ENCODE measurements around the gene ST6GALNAC2. TPM values are rescaled to one million over a fixed set of nuclear protein-coding genes. Genes with fewer than 3 reads are reported as not detected.
"Not testable (repeated sequence)": the region's sequence is repeated elsewhere in the genome, so short reads cannot be mapped to it uniquely, and the experiment has no call there.

ST6GALNAC2 gene
- total RNA-seq, 1 donor from 2014 or later = 13.6 TPM

GRCh38 chr17:76528156-76528527, 57.5 kb downstream of the ST6GALNAC2 start:
- Histone ChIP-seq H3K4me3 (ENCODE audit: low read depth, low read length) (no peak overlapping the region), H3K36me3 (ENCODE audit: control insufficient read depth, insufficient read depth, low read length) (no peaks in the 10 kb centered on the region), H3K27me3 (ENCODE audit: control insufficient read depth, insufficient read depth, low read length) (no peaks in the 10 kb centered on the region)
- TF ChIP-seq CTCF (IDR thresholded peaks at IDR 0.05; ENCODE audit: insufficient read depth, low read length, poor library complexity, severe bottlenecking) = no peak
- no peak for DNase-seq (ENCODE audit: low read depth)

DNA sequence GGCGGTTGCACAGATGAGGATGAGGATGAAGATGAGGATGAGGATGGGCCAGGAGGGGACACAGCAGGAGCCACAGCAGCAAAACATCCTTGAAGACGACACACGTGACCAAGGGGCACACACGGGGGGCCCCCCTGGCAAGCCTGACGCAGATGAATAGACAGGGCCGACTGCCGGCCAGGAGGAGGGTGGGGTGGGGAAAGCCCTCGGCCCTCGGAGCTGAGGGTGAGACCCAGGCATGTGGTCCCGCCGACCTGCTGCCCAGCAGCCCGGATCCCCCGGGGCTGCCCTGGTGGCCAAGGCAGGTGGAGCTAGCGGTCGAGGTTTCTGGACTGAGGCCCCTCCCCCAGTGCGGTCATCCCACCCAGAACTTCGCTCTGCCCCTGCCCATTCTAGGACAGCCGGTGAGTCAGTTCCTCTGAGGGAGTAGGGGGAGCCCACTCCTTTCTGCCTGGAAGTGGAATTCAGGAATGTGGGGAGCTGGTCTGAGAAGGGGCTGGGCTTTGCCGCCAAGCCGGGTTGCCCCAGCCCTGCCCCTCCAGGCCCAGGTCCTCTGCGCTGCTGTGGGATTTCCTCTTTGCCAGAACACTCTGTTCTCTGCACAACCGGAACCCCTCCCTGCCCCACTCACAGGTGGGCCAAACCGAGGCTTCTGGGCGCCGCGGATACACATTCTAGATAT, 58.1 kb downstream of the ST6GALNAC2 start:
- peak; percentile 78 for DNase-seq (ENCODE audit: low read depth)
- H3K4me3 ChIP-seq (ENCODE audit: low read depth, low read length) = no peak overlapping the region
- H3K36me3 ChIP-seq (ENCODE audit: control insufficient read depth, insufficient read depth, low read length) = no peaks in the 10 kb centered on the region
- peak; percentile 22 for TF ChIP-seq CTCF (IDR thresholded peaks at IDR 0.05; ENCODE audit: insufficient read depth, low read length, poor library complexity, severe bottlenecking)
- H3K27me3 ChIP-seq (ENCODE audit: control insufficient read depth, insufficient read depth, low read length) = no peaks in the 10 kb centered on the region

GRCh38 chr17:76527016-76527415, 58.6 kb downstream of the ST6GALNAC2 start:
- H3K27me3 ChIP-seq (ENCODE audit: control insufficient read depth, insufficient read depth, low read length); DNase-seq (ENCODE audit: low read depth); H3K36me3 ChIP-seq (ENCODE audit: control insufficient read depth, insufficient read depth, low read length); H3K4me3 ChIP-seq (ENCODE audit: low read depth, low read length): not testable (repeated sequence)

- not testable (repeated sequence) for H3K4me3 ChIP-seq (ENCODE audit: low read depth, low read length); H3K27me3 ChIP-seq (ENCODE audit: control insufficient read depth, insufficient read depth, low read length); DNase-seq (ENCODE audit: low read depth); H3K36me3 ChIP-seq (ENCODE audit: control insufficient read depth, insufficient read depth, low read length)
These were observed 60.2 kb downstream of the ST6GALNAC2 start for GRCh38 chr17:76525513-76525833.

DNA sequence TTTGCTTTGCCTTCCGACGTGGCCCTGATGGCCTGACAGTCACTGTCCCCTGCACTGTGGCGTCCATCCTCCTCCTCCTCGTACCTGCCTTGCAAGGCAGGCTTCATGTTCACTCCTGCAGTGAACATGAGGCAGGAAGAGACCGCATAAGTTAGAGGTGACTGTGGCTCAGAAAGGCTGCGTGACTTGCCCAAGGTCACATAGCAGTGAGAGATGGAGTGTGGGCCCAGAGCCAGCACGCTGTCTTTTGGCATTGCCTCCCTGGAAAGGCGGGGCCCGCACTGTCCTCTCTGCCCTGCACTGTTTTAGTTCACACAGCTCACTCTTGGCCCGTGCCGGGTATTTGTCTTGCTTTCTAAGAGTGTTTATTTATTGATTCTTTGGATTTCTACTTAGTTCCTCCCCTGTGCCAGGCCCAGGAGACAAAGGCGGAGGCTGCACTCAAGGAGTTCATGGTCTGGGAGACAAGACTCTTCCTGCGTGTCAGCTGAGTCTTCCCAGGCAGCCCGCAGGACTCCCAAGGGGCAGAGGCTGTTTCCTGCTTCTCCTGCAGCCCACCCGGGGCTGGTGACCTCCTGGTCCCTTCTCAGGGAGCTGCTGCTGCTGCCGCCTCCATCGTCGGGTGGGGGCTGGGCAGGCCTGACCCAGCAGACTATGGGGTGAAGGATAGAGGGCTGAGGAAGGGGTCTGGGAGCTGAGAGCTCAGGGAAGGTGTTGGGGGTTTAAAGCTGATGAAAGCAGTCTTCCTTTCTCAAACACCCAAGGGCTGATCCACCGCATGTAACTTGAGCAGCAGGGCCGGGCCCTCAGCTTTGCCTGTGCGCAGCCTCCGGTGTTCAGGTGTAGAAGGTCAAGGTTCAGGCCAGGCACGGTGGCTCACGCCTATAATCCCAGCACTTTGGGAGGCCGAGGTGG, 60.8 kb downstream of the ST6GALNAC2 start:
- no peaks in the 10 kb centered on the region for H3K27me3 ChIP-seq (ENCODE audit: control insufficient read depth, insufficient read depth, low read length)
- no peak overlapping the region for H3K4me3 ChIP-seq (ENCODE audit: low read depth, low read length)
- no peaks in the 10 kb centered on the region for H3K36me3 ChIP-seq (ENCODE audit: control insufficient read depth, insufficient read depth, low read length)
- no peak for DNase-seq (ENCODE audit: low read depth)
- TF ChIP-seq CTCF (IDR thresholded peaks at IDR 0.05; ENCODE audit: insufficient read depth, low read length, poor library complexity, severe bottlenecking) = no peak

GRCh38 chr17:76523084-76524037, 62.3 kb downstream of the ST6GALNAC2 start:
- TF ChIP-seq CTCF (IDR thresholded peaks at IDR 0.05; ENCODE audit: insufficient read depth, low read length, poor library complexity, severe bottlenecking) = peak; percentile 100
- Histone ChIP-seq H3K36me3 (ENCODE audit: control insufficient read depth, insufficient read depth, low read length) (no peaks in the 10 kb centered on the region), H3K27me3 (ENCODE audit: control insufficient read depth, insufficient read depth, low read length) (no peaks in the 10 kb centered on the region), H3K4me3 (ENCODE audit: low read depth, low read length) (no peak overlapping the region)
- DNase-seq (ENCODE audit: low read depth) = no peak

- not testable (repeated sequence) for H3K4me3 ChIP-seq (ENCODE audit: low read depth, low read length); DNase-seq (ENCODE audit: low read depth); H3K27me3 ChIP-seq (ENCODE audit: control insufficient read depth, insufficient read depth, low read length); H3K36me3 ChIP-seq (ENCODE audit: control insufficient read depth, insufficient read depth, low read length)
These were observed 64.0 kb downstream of the ST6GALNAC2 start for GRCh38 chr17:76521683-76522082.

All from kidney epithelial cell (primary cell).